ENCODE measurements around the gene IP6K1. TPM values are rescaled to one million over a fixed set of nuclear protein-coding genes. Genes with fewer than 3 reads are reported as not detected.
A peak's percentile ranks its signal among the peaks of the same experiment; 100 is the strongest.

IP6K1 gene
- total RNA-seq, 1 donor from 2014 or later = 46.4 TPM

DNA sequence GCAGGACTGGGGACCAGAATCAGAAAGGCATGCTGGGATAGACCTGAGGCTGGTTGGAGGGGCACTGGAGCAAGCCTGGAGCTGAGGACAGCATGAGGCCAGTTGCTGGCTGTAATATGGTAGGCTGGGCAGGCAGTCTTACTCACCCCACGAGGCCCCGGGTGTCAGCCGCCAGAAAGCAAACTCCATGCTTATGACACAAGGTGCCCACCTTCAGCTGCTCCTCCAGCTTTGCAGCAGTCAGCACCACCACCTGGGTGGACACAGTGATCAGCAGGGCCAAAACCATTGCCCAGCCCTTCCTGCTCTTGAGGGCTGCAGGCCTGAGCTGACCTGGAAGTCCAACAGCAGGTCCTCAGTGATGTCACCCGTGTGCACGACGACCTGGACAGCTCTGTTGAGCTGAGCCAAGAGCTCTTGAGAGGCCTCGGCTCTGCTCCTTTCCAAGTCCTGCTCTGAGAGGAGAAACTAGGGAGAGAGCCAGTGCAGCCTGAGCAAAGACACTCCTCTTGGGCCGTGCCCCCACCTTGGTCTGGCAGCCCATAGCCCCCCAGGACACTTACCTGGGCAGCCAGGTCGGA is 26.7 kb upstream of the IP6K1 start:
- TF ChIP-seq, protein P1, sequence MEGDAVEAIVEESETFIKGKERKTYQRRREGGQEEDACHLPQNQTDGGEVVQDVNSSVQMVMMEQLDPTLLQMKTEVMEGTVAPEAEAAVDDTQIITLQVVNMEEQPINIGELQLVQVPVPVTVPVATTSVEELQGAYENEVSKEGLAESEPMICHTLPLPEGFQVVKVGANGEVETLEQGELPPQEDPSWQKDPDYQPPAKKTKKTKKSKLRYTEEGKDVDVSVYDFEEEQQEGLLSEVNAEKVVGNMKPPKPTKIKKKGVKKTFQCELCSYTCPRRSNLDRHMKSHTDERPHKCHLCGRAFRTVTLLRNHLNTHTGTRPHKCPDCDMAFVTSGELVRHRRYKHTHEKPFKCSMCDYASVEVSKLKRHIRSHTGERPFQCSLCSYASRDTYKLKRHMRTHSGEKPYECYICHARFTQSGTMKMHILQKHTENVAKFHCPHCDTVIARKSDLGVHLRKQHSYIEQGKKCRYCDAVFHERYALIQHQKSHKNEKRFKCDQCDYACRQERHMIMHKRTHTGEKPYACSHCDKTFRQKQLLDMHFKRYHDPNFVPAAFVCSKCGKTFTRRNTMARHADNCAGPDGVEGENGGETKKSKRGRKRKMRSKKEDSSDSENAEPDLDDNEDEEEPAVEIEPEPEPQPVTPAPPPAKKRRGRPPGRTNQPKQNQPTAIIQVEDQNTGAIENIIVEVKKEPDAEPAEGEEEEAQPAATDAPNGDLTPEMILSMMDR (IDR thresholded peaks at IDR 0.05; ENCODE audit: unreplicated experiment) = no peak
- Mint-ChIP-seq H3K9me3 (no peaks in the 10 kb centered on the region), H3K36me3 (peaks cover 5% of the 10 kb centered on the region), H3K4me3 (peak overlapping the region; percentile 70), H3K4me1 (peaks cover 27% of the 10 kb centered on the region), H3K27ac (peak overlapping the region; percentile 95), H3K27me3 (ENCODE audit: low read depth) (no peaks in the 10 kb centered on the region)
- DNase-seq (ENCODE audit: low spot score in 2 of 2, unreplicated experiment in 2 of 2) = no peak

DNA sequence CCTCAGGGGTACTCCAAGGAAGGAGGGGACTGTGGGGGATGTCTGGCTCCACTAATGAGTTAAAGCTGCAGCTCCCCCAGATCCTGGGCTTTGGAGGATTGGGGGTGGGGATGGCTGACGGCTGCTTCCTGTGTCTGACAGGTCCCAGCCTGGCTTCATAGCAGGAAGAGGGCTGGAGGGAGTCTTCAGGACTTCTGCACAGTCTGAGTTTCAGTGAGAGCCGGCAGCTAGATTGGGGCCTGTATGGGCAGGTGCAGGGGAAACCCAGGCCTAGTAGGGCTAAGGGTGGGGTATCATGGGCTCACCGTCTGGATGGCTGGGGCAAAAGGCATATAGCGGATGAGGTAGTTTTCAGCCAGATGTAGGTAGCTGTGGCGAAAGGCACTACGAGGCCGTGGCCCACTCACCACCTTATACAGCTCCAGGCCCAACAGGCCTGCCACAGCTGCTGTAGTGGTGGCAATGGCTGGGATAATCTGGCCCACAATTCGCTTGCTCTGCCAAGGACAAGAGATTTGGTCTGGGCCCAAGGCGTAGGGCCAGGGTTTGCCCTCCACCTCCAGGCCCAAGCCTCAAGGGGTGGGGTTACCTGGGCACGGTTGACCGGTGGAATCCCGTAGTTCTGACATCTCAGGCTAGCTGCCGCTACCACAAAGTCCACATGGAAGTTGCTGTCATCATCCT is 21.2 kb upstream of the IP6K1 start:
- TF ChIP-seq, protein P1 (IDR thresholded peaks at IDR 0.05; ENCODE audit: unreplicated experiment) = no peak
- Mint-ChIP-seq H3K27me3 (ENCODE audit: low read depth) (peaks cover 10% of the 10 kb centered on the region), H3K27ac (peak overlapping the region; percentile 98), H3K9me3 (no peaks in the 10 kb centered on the region), H3K4me3 (peak overlapping the region; percentile 28), H3K4me1 (peaks cover 49% of the 10 kb centered on the region), H3K36me3 (peaks cover 5% of the 10 kb centered on the region)
- DNase-seq (ENCODE audit: low spot score in 2 of 2, unreplicated experiment in 2 of 2) = no peak

DNA sequence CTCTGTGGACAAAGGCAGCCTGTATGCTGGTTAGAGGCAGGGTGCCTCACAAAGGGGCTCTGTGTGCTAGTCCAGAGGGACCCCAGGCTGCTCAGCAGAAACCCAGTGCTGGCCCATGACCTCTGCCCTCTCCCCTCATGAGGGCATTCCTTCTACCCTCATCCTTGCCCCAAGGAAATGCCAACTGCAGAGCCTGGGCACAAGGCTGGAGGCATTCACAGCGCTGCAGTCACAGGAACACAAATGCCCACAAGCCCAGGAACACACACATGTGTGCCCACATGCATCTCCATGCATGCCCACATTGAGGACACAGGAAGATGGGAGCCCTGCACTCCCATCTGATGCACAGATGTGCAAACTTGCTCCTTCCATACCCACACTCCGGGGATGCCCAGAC is 20.5 kb upstream of the IP6K1 start:
- Mint-ChIP-seq H3K27me3 (ENCODE audit: low read depth) (peaks cover 17% of the 10 kb centered on the region), H3K9me3 (no peaks in the 10 kb centered on the region), H3K4me1 (peaks cover 54% of the 10 kb centered on the region), H3K36me3 (peaks cover 5% of the 10 kb centered on the region), H3K4me3 (no peak overlapping the region), H3K27ac (peak overlapping the region; percentile 98)
- TF ChIP-seq, protein P1 (IDR thresholded peaks at IDR 0.05; ENCODE audit: unreplicated experiment) = no peak
- no peak for DNase-seq (ENCODE audit: low spot score in 2 of 2, unreplicated experiment in 2 of 2)

DNA sequence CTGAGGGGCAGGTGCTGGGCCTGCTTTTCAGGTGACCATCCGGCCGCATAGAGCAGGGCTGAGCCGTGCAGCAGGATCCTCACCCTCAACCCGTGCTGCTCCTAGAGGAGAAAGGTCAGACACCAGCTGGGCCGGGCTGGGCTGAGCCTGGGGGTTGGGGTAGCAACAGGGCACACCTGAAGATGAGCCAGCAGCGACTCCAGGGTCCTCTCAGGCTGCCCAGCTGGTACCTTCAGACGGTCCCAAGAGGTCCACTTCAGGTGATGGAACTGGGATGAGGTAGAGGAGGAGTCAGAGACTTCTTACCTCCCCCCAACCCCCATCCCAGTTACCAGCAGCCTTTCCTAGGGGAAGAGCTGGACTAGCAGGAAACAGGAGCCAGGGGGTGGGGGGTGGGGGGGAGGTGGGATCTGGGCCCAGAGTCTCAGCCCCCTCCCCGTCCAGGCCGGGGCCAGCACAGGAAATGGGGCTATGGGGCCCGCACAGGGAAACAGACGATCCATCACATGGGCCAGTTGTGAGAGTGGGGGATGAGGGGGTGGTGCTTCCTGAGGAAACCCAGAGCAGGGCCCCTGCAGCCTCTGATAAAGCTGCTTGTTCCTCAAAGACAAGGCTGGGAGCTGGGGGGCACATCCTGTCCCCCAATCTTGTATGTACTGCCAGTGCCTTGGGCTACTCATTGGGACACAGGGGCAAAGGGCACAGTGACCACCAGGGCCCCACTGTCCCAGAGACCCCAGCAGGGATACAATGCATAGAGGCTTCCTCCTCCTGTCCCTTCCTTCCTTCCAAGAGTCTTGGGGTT is 19.8 kb upstream of the IP6K1 start:
- Mint-ChIP-seq H3K4me1 (peaks cover 54% of the 10 kb centered on the region), H3K27me3 (ENCODE audit: low read depth) (peaks cover 25% of the 10 kb centered on the region), H3K36me3 (peaks cover 3% of the 10 kb centered on the region), H3K9me3 (no peaks in the 10 kb centered on the region), H3K27ac (peak overlapping the region; percentile 98), H3K4me3 (peak overlapping the region; percentile 52)
- TF ChIP-seq, protein P1 (IDR thresholded peaks at IDR 0.05; ENCODE audit: unreplicated experiment) = no peak
- peak; percentile 55 to 65 for DNase-seq (ENCODE audit: low spot score in 2 of 2, unreplicated experiment in 2 of 2)

DNA sequence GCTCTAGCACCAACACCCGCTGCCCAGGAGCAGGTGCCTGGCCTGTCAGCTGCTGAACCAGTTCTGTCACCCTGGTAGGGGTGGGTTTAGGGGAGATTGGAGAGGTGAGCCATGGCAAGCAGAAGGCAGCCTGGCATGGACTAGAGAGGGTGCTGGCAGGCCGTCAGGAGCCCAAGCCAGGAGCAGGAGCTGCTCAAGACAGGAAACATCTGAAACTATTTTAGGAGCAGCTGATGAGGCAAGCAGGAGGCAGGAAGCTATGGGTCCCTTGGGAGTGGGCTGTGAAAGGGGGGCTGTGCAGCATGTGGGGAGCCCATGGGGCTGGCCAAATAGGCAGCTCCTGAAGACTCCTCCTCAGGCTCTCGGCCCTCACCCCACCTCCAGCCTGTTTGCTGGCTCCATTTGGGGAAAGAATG is 19.0 kb upstream of the IP6K1 start:
- peaks cover 2% of the 10 kb centered on the region for H3K36me3 Mint-ChIP-seq
- peaks cover 27% of the 10 kb centered on the region for H3K27me3 Mint-ChIP-seq (ENCODE audit: low read depth)
- peak overlapping the region; percentile 52 for H3K27ac Mint-ChIP-seq
- peaks cover 54% of the 10 kb centered on the region for H3K4me1 Mint-ChIP-seq
- TF ChIP-seq, protein P1 (IDR thresholded peaks at IDR 0.05; ENCODE audit: unreplicated experiment) = no peak
- no peaks in the 10 kb centered on the region for H3K9me3 Mint-ChIP-seq
- peak overlapping the region; percentile 52 for H3K4me3 Mint-ChIP-seq
- peak in 1 of 2 experiments; percentile 58 for DNase-seq (ENCODE audit: low spot score in 2 of 2, unreplicated experiment in 2 of 2)

Data from mesothelial cell of epicardium (in vitro differentiated cells).